MM.1S (cell line): ENCODE results near the gene CHRNE.
A peak's percentile ranks its signal among the peaks of the same experiment; 100 is the strongest.

Experiments used
- CTCF ChIP-seq: fragments of 300-600 bp; sonication (generic); IDR thresholded peaks from 2 replicates; pipeline ENCODE4 v1.5.1; 2016; ENCODE audit warnings: antibody characterized with exemption, low read length, mixed read lengths
- EZH2 ChIP-seq: fragments of 300-600 bp; sonication (generic); optimal IDR thresholded peaks from 2 replicates; pipeline ENCODE3; 2017; ENCODE audit warnings: low read depth, mild to moderate bottlenecking, antibody characterized with exemption, low read length, mixed read lengths
- EZH2phosphoT487 ChIP-seq: fragments of 300-600 bp; sonication (generic); IDR thresholded peaks from 2 replicates; pipeline ENCODE4 v1.6.1; 2018; ENCODE audit warnings: antibody characterized with exemption, low read length

- TF ChIP-seq CTCF, result 0 out of 2 replicates have a peak, but pooled peaks have one; percentile 10
- no peak for TF ChIP-seq EZH2phosphoT487
- TF ChIP-seq EZH2, result no peak
Measured at GRCh38 chr17:4934173-4934979, 31.5 kb upstream of the CHRNE start.
